CD4-positive, alpha-beta T cell treated with Interleukin-12 subunit alpha and Interleukin-12 subunit beta, for 1 hour (primary cell): ENCODE results near the gene NADSYN1.

ENCODE experiments used
- DNase-seq: peaks from one replicate; pipeline ENCODE4 v3.0.0-alpha.2; 2020

NADSYN1 gene

DNA sequence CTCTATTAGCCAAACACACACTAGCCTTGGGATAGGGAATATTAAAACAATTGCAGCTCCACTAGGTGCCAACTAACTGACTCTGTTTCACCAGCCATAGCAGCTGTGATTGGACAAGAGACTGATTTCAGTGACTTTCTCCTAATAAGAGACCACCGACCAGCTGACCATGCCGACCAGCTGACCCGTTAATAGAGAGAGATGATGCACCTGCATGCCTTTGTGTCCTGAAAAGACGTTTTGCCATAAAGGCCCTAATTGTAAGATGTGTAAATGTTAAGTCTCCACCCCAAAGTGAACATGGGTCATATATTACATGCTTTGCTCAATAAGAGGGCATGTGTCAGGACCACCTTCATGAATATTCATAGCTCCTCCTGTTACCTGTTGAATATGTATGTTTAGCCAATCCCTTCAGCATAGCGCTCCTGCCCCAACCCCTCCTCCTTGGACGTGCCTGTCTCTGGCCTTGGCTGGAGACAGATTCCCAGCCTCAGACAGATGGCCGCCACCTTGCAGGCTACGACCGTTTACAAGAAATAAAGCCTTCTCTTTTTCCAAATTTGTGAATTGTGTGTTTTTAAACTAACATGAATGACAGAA lies 1.3 kb upstream of the NADSYN1 start:
- no peak for DNase-seq

DNA sequence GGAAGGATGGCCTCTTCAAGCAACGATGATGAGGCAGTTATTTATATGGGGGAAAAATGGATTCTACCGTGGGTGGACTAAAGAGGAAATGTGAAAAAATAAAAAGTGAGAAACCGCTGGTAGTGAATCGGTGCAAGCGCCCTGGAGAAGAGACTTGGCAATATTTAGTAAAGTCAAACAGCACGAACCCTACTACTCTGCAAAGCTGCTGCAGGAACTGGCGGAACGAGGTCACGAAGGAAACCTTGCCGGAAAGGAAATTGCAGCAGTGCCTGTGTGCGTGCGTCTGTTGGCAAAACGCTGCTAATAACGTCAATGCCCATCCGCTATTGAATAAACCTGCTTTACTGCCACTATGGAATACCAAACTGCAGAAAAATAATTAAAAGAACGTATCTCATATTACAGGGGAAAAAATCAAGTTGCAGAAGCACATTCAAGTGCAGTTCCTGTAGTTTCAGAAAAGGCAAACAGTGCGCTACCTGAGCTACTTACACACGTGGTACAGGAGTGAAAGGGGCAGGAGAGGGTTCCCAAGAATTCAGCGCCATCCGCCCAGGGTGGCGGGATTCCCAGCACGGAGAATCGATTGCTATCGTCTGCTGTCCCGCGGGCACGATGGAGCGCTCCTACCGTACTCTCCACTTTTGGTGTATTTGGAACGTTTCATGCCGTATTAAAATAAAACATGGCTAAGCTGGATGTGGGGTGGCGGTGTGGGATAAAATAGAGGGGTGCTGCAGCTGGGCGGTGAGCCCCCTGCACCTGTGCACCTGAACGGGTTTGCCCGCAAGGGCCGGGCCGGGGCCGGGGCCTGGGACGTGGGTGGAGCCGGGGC lies 585 bp upstream of the NADSYN1 start:
- DNase-seq, result peak; percentile 70

GRCh38 chr11:71453918-71454304 lies 908 bp downstream of the NADSYN1 start:
- DNase-seq, result no peak

GRCh38 chr11:71454470-71455113 lies 1.6 kb downstream of the NADSYN1 start:
- DNase-seq, result peak; percentile 53

DNA sequence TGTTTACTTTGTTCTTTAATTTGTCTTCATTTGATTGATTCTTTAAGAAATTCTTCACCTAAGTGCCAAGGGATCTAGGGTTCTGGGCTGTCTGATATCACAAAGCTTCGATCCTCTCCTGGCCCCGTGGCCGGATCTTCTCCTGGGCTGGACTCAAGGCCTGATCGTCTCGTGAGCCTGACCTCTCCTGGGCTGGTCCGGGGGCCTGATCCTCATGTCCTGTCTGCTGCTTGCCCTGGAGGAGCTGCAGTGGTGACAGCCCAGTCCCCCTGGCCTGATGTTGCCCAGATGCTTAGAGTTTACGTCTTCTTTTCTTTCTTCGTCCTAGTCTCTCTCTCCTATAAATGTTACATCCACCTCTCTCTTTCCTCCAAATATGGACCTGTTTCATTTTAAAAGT lies 3.3 kb downstream of the NADSYN1 start:
- no peak for DNase-seq

- DNase-seq, result no peak
Observed at GRCh38 chr11:71456831-71457230, 3.8 kb downstream of the NADSYN1 start.

DNA sequence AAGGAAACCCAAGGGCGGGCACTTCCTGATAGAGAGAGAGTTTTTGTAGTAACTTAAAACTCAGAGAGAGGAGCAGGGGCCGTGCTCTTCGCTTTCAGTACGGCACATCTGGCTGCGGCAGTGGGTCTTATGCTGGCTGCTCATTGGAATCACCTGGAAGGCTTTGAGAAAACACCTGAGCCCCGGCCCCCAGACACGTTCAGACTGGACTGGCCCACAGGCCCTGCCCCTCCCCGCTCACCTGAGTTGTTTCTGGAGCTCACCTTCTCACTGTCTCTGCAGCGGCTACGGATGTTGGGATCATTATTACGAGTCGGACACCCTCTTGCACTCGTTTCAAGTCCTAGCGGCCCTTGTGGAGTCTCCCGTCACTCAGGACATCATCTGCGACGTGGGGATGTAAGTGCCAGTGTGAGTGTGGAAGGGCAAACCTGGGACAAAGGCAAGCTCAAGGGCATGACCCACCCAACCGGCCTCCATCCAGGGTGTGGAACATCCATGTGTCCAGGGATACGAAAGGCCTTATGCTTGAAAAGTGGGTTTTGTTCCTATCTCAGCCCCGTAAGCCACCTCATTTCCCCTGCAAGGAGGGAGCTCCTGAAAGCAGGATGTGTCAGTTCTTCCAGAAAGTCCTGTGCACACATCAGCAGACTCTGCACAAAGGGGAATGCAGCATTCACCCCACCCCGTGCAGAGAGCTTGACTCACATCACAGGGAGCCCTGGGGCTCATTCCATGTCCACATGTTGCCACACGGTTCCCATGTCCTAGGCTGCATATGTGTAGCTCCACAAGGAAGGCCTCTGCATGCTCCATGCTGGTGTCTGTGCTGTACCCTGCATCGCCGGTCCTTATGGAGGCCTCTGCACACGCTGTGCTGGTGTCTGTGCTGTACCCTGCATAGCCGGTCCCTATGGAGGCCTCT lies 5.4 kb downstream of the NADSYN1 start:
- DNase-seq, result no peak

GRCh38 chr11:71459076-71459766 lies 6.2 kb downstream of the NADSYN1 start:
- no peak for DNase-seq

- DNase-seq, result no peak
Observed at GRCh38 chr11:71459767-71460320, 6.8 kb downstream of the NADSYN1 start.

GRCh38 chr11:71461696-71462095 lies 8.7 kb downstream of the NADSYN1 start:
- DNase-seq, result no peak

GRCh38 chr11:71462726-71463125 lies 9.7 kb downstream of the NADSYN1 start:
- DNase-seq, result no peak

GRCh38 chr11:71463331-71464211 lies 10.6 kb downstream of the NADSYN1 start:
- no peak for DNase-seq

GRCh38 chr11:71465054-71465453 lies 12.1 kb downstream of the NADSYN1 start:
- DNase-seq, result no peak

- no peak for DNase-seq
Observed at GRCh38 chr11:71466358-71466757, 13.4 kb downstream of the NADSYN1 start.

DNA sequence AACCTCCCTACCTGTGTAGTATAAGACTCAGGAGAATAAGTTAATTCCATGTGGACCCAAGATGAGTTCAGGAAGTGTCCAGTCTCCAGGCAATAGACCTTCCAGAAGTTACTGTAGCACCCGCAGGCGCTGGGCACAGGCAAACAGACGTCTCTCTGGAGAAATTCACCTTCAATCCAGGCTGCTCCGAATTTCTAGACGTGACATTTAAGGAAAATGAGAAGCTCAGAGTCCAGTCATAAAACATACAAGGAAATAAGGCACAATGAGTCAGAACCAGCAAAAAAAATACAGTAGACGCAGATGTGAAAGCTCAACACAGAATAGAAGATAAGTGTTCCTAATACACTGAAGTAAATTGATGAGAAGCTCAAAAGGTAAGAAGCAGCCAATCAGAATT lies 14.2 kb downstream of the NADSYN1 start:
- no peak for DNase-seq

DNA sequence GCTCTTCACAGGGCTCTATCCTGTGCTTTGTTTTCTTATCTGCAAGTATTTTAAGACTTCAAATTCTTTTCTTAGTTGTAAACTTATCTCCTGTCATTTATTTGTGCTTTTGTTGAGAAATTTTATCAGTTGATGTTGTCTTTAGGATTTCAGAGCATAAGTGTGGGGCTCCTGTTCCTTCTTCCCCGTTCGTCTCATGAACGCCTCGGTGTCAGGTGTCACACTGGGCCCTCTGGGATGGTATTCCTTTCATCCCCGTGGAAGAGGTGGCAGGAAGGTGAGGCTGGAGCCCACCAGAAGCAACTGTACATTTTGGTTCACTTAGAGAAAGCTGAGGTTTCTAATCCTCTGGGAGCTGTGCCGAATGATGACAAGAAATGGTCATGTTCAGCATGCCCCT lies 17.9 kb downstream of the NADSYN1 start:
- DNase-seq, result no peak

GRCh38 chr11:71472357-71472885 lies 19.4 kb downstream of the NADSYN1 start:
- DNase-seq, result no peak

GRCh38 chr11:71472941-71473792 lies 20.2 kb downstream of the NADSYN1 start:
- no peak for DNase-seq

DNA sequence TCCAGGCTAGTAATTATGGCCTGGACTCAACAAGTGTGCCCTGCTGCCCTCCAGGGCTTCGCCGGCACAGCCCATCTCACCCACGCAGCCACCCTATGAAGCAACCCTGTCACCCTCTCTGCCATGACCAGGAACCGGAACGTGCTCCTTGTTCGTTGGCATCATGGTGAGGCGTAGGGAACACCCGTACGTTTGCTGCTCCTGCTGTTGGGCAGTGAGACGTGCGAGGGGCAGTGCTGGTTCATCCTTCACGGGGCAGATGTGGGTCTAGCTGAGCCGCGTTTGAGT lies 20.7 kb downstream of the NADSYN1 start:
- no peak for DNase-seq
